ENCODE data around the gene HELQ. TPM values are rescaled to one million over a fixed set of nuclear protein-coding genes. Genes with fewer than 3 reads are reported as not detected.

HELQ gene
- total and polyA plus RNA-seq, 9 of the 15 experiments (the other 6 are each of a cell fraction or from before 2014, with no cell fraction given) = 3.5 to 15.2 (median 11.9) TPM

DNA sequence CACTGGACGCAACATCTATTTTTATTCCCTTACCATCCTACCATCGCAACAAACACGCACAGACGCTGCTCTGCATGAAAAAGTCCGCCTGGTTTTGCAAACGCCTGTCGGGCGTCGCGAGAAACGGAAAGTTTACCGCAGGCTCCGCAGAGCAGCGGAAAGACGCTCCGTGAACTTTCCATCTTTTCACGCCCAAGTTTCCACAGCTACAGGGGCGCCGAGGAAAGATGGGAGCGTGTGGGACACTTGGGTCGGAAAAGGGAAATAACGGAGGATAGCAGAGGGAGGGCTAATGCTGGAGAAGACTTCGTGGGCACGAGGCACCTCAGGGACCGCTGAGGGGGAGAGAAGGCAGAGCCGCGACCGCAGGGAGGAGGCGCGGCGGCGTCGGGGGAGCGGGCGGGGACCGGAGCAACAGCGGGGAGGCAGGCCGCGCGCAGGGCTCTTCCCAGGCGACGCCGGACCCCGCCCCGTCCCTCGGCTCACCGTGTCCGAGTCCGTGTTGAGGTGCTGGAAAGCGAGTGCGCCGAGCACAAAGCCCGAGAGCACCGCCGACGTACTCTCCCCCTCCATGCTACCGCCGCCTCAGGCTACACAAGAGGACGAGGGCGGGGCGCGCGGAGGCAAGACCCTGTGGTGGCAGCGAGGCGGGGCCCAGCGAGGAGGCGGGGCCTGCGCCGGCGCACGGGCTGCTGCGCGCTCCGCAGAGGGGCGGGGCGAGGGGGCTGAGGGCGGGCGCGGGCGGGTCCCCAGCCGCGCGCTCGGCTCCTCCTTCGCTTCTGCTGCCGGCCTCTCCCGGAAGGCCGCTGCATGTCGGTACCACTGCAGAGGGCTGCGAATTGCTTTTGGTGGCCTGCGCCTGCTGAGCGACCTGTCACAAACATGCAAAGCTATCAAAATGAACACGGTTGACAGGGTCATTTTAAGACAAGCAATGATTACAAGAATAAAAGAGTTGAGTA lies 29.2 kb upstream of the HELQ start, which contains the start of gene ABRAXAS1 (continued):
- TF ChIP-seq, protein P1, sequence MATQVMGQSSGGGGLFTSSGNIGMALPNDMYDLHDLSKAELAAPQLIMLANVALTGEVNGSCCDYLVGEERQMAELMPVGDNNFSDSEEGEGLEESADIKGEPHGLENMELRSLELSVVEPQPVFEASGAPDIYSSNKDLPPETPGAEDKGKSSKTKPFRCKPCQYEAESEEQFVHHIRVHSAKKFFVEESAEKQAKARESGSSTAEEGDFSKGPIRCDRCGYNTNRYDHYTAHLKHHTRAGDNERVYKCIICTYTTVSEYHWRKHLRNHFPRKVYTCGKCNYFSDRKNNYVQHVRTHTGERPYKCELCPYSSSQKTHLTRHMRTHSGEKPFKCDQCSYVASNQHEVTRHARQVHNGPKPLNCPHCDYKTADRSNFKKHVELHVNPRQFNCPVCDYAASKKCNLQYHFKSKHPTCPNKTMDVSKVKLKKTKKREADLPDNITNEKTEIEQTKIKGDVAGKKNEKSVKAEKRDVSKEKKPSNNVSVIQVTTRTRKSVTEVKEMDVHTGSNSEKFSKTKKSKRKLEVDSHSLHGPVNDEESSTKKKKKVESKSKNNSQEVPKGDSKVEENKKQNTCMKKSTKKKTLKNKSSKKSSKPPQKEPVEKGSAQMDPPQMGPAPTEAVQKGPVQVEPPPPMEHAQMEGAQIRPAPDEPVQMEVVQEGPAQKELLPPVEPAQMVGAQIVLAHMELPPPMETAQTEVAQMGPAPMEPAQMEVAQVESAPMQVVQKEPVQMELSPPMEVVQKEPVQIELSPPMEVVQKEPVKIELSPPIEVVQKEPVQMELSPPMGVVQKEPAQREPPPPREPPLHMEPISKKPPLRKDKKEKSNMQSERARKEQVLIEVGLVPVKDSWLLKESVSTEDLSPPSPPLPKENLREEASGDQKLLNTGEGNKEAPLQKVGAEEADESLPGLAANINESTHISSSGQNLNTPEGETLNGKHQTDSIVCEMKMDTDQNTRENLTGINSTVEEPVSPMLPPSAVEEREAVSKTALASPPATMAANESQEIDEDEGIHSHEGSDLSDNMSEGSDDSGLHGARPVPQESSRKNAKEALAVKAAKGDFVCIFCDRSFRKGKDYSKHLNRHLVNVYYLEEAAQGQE (IDR thresholded peaks at IDR 0.05; ENCODE audit: borderline replicate concordance) = no peak
- TF ChIP-seq, protein P1 (CRISPR knock-in tag; IDR thresholded peaks at IDR 0.05; ENCODE audit: low read depth) = 0 out of 2 replicates have a peak, but pooled peaks have one; percentile 37
- TF ChIP-seq SMAD1 (IDR thresholded peaks at IDR 0.05; ENCODE audit: low read depth, low read length, partially characterized antibody) (peak; percentile 5), ZNF766 (CRISPR knock-in tag; conservative IDR thresholded peaks at IDR 0.05) (no peak; the same call in 1 of the 2 replicates), ILF3 (IDR thresholded peaks at IDR 0.05; ENCODE audit: borderline replicate concordance) (no peak), KHSRP (IDR thresholded peaks at IDR 0.05) (no peak), SRF (CRISPR knock-in tag; IDR thresholded peaks at IDR 0.05) (no peak; a peak in 1 of 4 replicates), JUN (IDR thresholded peaks at IDR 0.05; ENCODE audit: borderline replicate concordance, low read depth, low read length) (no peak), JUN (CRISPR knock-in tag; IDR thresholded peaks at IDR 0.05; ENCODE audit: borderline replicate concordance) (no peak), ZNF717 (CRISPR knock-in tag; IDR thresholded peaks at IDR 0.05) (no peak), ARHGAP35 (IDR thresholded peaks at IDR 0.05; ENCODE audit: partially characterized antibody) (peak; percentile 37), SP1 (CRISPR knock-in tag; IDR thresholded peaks at IDR 0.05) (peak; percentile 74)
- TF ChIP-seq, protein P2, sequence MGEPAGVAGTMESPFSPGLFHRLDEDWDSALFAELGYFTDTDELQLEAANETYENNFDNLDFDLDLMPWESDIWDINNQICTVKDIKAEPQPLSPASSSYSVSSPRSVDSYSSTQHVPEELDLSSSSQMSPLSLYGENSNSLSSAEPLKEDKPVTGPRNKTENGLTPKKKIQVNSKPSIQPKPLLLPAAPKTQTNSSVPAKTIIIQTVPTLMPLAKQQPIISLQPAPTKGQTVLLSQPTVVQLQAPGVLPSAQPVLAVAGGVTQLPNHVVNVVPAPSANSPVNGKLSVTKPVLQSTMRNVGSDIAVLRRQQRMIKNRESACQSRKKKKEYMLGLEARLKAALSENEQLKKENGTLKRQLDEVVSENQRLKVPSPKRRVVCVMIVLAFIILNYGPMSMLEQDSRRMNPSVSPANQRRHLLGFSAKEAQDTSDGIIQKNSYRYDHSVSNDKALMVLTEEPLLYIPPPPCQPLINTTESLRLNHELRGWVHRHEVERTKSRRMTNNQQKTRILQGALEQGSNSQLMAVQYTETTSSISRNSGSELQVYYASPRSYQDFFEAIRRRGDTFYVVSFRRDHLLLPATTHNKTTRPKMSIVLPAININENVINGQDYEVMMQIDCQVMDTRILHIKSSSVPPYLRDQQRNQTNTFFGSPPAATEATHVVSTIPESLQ (CRISPR knock-in tag; IDR thresholded peaks at IDR 0.05) = peak; percentile 97
- TF ChIP-seq, protein P3, sequence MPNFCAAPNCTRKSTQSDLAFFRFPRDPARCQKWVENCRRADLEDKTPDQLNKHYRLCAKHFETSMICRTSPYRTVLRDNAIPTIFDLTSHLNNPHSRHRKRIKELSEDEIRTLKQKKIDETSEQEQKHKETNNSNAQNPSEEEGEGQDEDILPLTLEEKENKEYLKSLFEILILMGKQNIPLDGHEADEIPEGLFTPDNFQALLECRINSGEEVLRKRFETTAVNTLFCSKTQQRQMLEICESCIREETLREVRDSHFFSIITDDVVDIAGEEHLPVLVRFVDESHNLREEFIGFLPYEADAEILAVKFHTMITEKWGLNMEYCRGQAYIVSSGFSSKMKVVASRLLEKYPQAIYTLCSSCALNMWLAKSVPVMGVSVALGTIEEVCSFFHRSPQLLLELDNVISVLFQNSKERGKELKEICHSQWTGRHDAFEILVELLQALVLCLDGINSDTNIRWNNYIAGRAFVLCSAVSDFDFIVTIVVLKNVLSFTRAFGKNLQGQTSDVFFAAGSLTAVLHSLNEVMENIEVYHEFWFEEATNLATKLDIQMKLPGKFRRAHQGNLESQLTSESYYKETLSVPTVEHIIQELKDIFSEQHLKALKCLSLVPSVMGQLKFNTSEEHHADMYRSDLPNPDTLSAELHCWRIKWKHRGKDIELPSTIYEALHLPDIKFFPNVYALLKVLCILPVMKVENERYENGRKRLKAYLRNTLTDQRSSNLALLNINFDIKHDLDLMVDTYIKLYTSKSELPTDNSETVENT (CRISPR knock-in tag; IDR thresholded peaks at IDR 0.05) = no peak; the same call in 1 of the 2 replicates

Measured in K562 (cell line).